Panc1 (cell line): ENCODE measurements around the gene DES.

Source experiments
- POLR2AphosphoS5 ChIP-seq: IDR thresholded peaks from 2 replicates; pipeline ENCODE4 v1.6.1; 2012; ENCODE audit warnings: mild to moderate bottlenecking, low read depth, low read length, moderate library complexity
- SIN3A ChIP-seq: IDR thresholded peaks from 2 replicates; pipeline ENCODE4 v1.6.1; 2012; ENCODE audit warnings: low read depth, mild to moderate bottlenecking, low read length, moderate library complexity, borderline replicate concordance; ENCODE audit not compliant: insufficient read depth
- TCF7L2 ChIP-seq: IDR thresholded peaks from 2 replicates; pipeline ENCODE4 v1.6.1; 2011; ENCODE audit warnings: mild to moderate bottlenecking, low read depth, low read length, inconsistent platforms
- TF ChIP-seq, protein P1 (sequence below): fragments of 450-650 bp; IDR thresholded peaks from 2 replicates; pipeline ENCODE4 v1.5.1; 2017; ENCODE audit warnings: mild to moderate bottlenecking

DNA sequence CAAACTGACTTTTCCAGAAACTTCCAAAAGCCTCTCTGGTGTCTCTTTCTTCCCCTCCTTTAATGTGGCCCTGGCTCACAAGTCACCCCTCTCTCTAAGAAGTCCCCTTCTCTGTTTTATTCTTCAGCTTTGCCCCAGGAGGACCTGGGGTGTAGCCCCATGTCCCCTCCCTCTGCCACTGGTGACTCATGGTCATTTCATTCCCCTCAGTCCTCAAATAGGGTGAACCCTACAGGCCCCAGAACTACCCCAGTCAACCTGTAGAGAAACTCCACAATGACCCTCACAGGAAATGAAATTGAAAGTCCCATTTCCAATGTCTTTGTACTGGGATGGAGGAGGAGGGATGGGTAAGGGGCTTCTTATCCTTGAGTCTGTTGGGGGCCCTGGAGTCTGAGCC, 10.3 kb downstream of the DES start:
- TF ChIP-seq, protein P1, sequence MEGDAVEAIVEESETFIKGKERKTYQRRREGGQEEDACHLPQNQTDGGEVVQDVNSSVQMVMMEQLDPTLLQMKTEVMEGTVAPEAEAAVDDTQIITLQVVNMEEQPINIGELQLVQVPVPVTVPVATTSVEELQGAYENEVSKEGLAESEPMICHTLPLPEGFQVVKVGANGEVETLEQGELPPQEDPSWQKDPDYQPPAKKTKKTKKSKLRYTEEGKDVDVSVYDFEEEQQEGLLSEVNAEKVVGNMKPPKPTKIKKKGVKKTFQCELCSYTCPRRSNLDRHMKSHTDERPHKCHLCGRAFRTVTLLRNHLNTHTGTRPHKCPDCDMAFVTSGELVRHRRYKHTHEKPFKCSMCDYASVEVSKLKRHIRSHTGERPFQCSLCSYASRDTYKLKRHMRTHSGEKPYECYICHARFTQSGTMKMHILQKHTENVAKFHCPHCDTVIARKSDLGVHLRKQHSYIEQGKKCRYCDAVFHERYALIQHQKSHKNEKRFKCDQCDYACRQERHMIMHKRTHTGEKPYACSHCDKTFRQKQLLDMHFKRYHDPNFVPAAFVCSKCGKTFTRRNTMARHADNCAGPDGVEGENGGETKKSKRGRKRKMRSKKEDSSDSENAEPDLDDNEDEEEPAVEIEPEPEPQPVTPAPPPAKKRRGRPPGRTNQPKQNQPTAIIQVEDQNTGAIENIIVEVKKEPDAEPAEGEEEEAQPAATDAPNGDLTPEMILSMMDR, result no peak
- no peak for TF ChIP-seq SIN3A
- TF ChIP-seq TCF7L2, result no peak
- TF ChIP-seq POLR2AphosphoS5, result no peak
